Keratinocyte (primary cell): Measurements from ENCODE around the gene KLRF2.

Source experiments
- CTCF ChIP-seq, 3 experiments: IDR thresholded peaks in 1 of 3; conservative IDR thresholded peaks in 1 of 3; optimal IDR thresholded peaks in 1 of 3; 2 replicates in 2 of 3; 3 replicates in 1 of 3; pipeline versions ENCODE3 to v1.5.1; 2011; ENCODE audit warnings: low read length in 3 of 3, mild to moderate bottlenecking in 3 of 3, moderate library complexity in 2 of 3, control low read depth in 1 of 3, inconsistent platforms in 1 of 3; ENCODE audit not compliant: insufficient read depth in 2 of 3; ENCODE audit errors: extremely low read depth in 1 of 3
- EZH2 ChIP-seq: IDR thresholded peaks from one replicate; pipeline ENCODE4 v1.6.1; 2012; ENCODE audit warnings: inconsistent platforms, mild to moderate bottlenecking, low read length, moderate library complexity

GRCh38 chr12:9919443-9919842 lies 38.2 kb downstream of the KLRF2 start:
- TF ChIP-seq CTCF (optimal IDR thresholded peaks at IDR 0.05 in 1 of 3, IDR thresholded peaks at IDR 0.05 in 1 of 3, conservative IDR thresholded peaks at IDR 0.05 in 1 of 3; ENCODE audit: extremely low read depth in 1 of 3, insufficient read depth in 2 of 3, low read length in 3 of 3) (no peak), EZH2 (no peak)
